22Rv1 (cell line): ENCODE results near the gene RAB24.
A peak's percentile ranks its signal among the peaks of the same experiment; 100 is the strongest.

Experiments used
- H3K27ac ChIP-seq: fragments of 450-650 bp; 2 replicates; pipeline ENCODE4 v1.5.1; 2017
- ZFX ChIP-seq: fragments of 450-650 bp; IDR thresholded peaks from 2 replicates; pipeline ENCODE4 v1.6.1; 2017; ENCODE audit warnings: antibody characterized with exemption, borderline replicate concordance
- TF ChIP-seq, protein P1 (sequence below): fragments of 450-650 bp; IDR thresholded peaks from 2 replicates; pipeline ENCODE4 v1.5.1; 2017; ENCODE audit warnings: mild to moderate bottlenecking

Gene RAB24

DNA sequence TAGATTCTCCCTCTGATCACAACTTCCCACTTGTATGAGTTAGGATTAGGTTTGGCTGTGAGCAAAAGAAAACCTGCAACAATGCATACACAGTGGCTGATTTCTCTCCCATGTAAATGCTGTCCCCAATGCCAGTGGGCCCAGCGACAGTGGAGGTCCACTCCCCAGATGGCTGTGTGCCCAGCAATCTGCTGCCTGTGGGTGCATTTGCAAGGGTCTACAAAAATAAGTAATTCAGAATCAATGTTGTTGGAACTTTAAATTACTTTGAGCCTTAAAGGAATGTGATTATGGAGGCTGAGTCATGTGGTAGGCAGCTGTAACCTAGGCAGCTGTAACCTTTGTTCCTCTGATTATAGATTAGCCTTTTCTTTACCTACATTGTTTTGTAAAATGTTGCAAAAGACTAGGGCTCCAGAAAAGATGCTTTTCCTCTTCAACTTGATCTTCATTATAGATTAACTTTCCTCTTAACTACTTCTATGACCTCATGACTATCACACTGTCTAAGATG lies 22.4 kb upstream of the RAB24 start:
- TF ChIP-seq ZFX = no peak
- TF ChIP-seq, protein P1, sequence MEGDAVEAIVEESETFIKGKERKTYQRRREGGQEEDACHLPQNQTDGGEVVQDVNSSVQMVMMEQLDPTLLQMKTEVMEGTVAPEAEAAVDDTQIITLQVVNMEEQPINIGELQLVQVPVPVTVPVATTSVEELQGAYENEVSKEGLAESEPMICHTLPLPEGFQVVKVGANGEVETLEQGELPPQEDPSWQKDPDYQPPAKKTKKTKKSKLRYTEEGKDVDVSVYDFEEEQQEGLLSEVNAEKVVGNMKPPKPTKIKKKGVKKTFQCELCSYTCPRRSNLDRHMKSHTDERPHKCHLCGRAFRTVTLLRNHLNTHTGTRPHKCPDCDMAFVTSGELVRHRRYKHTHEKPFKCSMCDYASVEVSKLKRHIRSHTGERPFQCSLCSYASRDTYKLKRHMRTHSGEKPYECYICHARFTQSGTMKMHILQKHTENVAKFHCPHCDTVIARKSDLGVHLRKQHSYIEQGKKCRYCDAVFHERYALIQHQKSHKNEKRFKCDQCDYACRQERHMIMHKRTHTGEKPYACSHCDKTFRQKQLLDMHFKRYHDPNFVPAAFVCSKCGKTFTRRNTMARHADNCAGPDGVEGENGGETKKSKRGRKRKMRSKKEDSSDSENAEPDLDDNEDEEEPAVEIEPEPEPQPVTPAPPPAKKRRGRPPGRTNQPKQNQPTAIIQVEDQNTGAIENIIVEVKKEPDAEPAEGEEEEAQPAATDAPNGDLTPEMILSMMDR = no peak
- H3K27ac ChIP-seq = no peak overlapping the region

DNA sequence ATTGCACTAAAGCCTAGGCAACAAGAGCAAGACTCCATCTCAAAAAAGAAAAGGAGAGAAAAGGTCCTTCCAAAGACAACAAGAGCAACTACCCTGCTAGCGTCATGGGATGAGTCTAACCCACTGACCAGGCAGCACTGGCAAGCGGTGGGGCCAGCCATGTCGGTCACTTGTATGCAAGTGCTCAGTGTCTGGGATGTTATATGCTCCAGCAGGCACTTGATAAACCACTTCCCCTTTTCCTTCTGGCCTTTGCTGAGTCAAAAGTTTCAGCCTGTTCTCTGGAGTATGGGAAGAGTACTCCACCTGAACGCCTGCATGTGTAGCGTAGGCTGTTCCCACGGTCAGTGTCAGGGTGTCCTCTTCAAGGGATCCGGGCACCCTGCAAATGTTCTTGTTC lies 17.4 kb upstream of the RAB24 start:
- TF ChIP-seq ZFX = no peak
- TF ChIP-seq, protein P1 = no peak
- H3K27ac ChIP-seq = no peak overlapping the region

DNA sequence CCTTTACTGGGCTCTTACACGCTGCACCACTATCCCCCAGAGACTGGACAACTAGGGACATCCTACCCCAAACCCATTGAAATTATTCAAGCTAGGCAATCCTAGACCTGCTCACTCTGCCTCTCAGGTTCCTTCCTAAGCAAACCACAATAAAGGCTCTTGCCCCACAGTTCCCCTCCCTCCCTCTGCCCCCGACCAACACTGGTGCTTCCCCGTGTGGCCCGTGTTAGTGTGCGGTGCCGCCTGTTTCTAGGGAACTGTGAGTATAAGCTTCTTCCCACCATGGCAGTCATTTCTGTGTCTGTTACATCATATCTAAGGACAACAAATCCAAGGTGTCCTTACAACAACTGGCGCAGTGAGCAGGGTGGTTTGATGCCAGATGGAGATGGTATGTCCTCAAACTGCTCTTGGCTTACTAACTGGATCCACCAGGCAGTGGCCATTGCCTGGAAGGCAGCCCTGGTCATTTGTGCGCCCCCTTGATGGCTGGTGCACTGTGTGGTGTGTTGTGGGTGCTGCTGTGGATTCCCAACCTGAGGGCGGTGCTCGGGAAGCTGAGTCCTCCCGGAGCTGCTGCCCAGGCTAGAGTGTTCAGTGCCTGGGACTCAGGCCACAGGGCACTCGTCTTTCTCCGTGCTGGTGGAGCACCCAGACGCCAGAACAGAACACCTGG lies 16.5 kb upstream of the RAB24 start:
- no peak overlapping the region for H3K27ac ChIP-seq
- TF ChIP-seq ZFX = no peak
- TF ChIP-seq, protein P1 = no peak

DNA sequence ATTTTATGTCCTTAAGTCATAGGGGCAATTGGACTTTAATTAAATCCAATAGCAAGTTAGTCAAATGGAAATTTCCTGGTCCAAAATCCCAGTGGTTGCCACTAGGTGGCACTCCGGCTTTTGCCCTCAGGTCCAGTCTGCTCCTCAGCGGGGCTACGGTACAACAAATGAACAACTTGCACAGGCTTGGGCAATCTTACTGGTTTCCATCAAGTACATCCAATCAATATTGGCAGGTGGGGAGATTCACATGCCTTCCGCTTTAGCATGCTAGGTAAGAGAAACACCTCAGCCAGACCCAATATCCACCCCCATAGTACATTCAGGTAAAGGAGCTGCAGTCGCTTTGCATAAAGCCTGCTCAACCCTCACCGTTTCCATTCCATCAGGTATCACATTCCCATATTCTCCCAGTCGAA lies 14.4 kb upstream of the RAB24 start:
- no peak overlapping the region for H3K27ac ChIP-seq

DNA sequence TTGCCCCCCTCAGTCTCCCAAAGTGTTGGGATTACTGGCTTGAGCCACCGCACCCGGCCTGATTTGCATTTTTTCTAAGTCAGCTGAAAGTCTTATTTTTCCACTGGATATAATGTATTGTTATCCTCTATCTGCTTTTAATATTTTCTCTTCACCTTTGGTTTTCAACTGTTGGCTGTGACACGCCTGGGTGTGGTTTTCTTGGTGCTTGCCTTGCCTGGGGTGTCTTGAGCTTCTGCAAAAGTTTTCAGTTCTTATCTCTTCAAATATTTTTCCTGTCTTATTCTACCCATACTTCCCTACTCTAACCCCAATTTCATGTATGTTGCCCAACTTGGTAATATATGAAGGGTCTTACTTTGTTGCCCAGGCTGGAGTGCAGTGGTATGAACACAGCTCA lies 12.5 kb upstream of the RAB24 start:
- TF ChIP-seq ZFX = no peak
- TF ChIP-seq, protein P1 = no peak

More for the DNA sequence above, 14.4 kb upstream of the RAB24 start:
- TF ChIP-seq ZFX = no peak
- TF ChIP-seq, protein P1 = peak; percentile 97

DNA sequence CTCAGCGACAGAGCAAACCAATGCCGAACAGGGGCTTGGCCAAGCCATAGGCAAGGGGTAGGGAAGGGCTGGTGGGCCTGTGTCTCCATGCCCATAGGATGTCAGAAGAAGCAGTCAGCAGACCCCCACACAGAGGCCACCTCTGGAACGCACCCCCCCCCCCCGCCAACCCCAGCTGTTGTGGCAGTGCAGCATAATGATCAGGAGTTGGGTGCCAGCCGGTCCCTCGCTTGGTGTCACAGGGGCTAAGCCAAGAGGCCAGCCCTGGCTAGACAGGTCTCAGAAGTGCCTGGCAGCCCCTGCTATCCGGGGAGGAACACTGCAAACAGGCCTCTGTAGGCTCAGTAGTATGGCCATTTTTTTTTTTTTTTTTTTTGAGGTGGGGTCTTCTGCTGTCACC lies 11.9 kb upstream of the RAB24 start:
- TF ChIP-seq, protein P1 = no peak
- TF ChIP-seq ZFX = no peak
- H3K27ac ChIP-seq = no peak overlapping the region

More for the DNA sequence above, 12.5 kb upstream of the RAB24 start:
- no peak overlapping the region for H3K27ac ChIP-seq
